WTC11 (cell line): ENCODE data around the gene PRKD1.

ENCODE experiments used
- ATF3 ChIP-seq: sonication (generic); formaldehyde crosslinking; conservative IDR thresholded peaks from 2 replicates; pipeline ENCODE4 v1.8.1; 2022; ENCODE audit warnings: mild to moderate bottlenecking, missing genetic modification reagents
- FOXK1 ChIP-seq: sonication (generic); formaldehyde crosslinking; IDR thresholded peaks from 2 replicates; pipeline ENCODE4 v1.8.0; 2022; ENCODE audit warnings: mild to moderate bottlenecking, moderate library complexity, missing genetic modification reagents
- TF ChIP-seq, protein P1 (sequence below): fragments of 200-600 bp; IDR thresholded peaks from 2 replicates; pipeline ENCODE4 v1.8.0; 2022; ENCODE audit warnings: antibody characterized with exemption

GRCh38 chr14:29663281-29663801, 264.3 kb downstream of the PRKD1 start:
- TF ChIP-seq, protein P1, sequence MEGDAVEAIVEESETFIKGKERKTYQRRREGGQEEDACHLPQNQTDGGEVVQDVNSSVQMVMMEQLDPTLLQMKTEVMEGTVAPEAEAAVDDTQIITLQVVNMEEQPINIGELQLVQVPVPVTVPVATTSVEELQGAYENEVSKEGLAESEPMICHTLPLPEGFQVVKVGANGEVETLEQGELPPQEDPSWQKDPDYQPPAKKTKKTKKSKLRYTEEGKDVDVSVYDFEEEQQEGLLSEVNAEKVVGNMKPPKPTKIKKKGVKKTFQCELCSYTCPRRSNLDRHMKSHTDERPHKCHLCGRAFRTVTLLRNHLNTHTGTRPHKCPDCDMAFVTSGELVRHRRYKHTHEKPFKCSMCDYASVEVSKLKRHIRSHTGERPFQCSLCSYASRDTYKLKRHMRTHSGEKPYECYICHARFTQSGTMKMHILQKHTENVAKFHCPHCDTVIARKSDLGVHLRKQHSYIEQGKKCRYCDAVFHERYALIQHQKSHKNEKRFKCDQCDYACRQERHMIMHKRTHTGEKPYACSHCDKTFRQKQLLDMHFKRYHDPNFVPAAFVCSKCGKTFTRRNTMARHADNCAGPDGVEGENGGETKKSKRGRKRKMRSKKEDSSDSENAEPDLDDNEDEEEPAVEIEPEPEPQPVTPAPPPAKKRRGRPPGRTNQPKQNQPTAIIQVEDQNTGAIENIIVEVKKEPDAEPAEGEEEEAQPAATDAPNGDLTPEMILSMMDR = no peak
- peak; percentile 41; the same call in 1 of the 2 replicates for TF ChIP-seq FOXK1 (CRISPR knock-in tag)
- TF ChIP-seq ATF3 (CRISPR knock-in tag) = no peak
